ENCODE measurements around the gene SLC22A14. TPM values are rescaled to one million over a fixed set of nuclear protein-coding genes. Genes with fewer than 3 reads are reported as not detected.

SLC22A14 gene
- total RNA-seq, 1 experiment from 2014 or later = not detected

DNA sequence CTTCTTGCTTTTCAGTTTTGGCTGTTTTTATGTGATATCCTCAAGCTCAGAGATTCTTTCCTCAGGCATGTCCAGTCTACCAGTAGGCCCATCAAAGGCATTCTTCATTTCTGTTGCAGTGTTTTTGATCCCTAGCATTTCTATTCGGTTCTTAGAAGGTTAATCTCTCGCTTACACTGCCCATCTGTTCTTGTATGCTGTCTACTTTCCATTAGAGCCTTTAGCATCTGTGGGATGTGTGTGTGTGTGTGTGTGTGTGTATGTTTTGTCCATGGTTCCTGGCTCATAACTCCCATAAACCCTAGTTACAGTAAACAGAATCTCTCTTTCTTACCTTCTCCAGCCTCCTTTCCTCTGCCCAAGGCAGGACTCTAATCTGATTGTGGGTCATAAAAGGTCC is 21.6 kb upstream of the SLC22A14 start:
- Histone ChIP-seq H4K91ac (ENCODE audit: insufficient read length, low read depth, low read length) (no peak overlapping the region), H2BK20ac (ENCODE audit: low read depth, low read length, poor library complexity, severe bottlenecking) (no peak overlapping the region), H3K79me2 (ENCODE audit: insufficient read depth, low read length) (no peaks in the 10 kb centered on the region), H2AFZ (ENCODE audit: low read length) (no peak overlapping the region), H4K5ac (ENCODE audit: insufficient read length, low read depth, low read length) (no peak overlapping the region), H3K14ac (ENCODE audit: insufficient read depth, low read length) (no peak overlapping the region), H3K9ac (ENCODE audit: extremely low read depth, insufficient read length, low read length) (no peak overlapping the region), H3K9me3 (ENCODE audit: control insufficient read depth, low read depth, low read length) (no peaks in the 10 kb centered on the region), H2BK12ac (ENCODE audit: insufficient read length, low read depth, low read length) (no peak overlapping the region), H3K27me3 (ENCODE audit: insufficient read depth, low read length) (no peaks in the 10 kb centered on the region), H3K18ac (ENCODE audit: insufficient read length, low read depth, low read length) (no peak overlapping the region), H2BK120ac (ENCODE audit: low read depth, low read length, poor library complexity, severe bottlenecking) (no peak overlapping the region), H2BK15ac (ENCODE audit: low read depth, low read length) (no peak overlapping the region), H3K56ac (ENCODE audit: insufficient read length, low read depth, low read length) (no peak overlapping the region), H3K27ac (ENCODE audit: insufficient read length, low read depth, low read length) (no peak overlapping the region), H3K23me2 (ENCODE audit: insufficient read length, low read depth, low read length, poor library complexity, severe bottlenecking) (no peaks in the 10 kb centered on the region), H4K8ac (replicated peaks; ENCODE audit: insufficient read length, low read depth, low read length) (no peak overlapping the region), H3T11ph (ENCODE audit: low read length) (no peak overlapping the region), H3K4me2 (ENCODE audit: insufficient read depth, insufficient read length, low read length) (no peak overlapping the region), H2AK5ac (ENCODE audit: insufficient read length, low read length) (no peak overlapping the region), H3K23ac (ENCODE audit: insufficient read length, low read depth, low read length) (no peak overlapping the region), H4K20me1 (ENCODE audit: control insufficient read depth, insufficient read depth, insufficient read length) (peaks cover 3% of the 10 kb centered on the region), H2BK5ac (ENCODE audit: insufficient read length, low read length) (no peak overlapping the region), H3K4me1 (ENCODE audit: insufficient read depth, low read length) (no peaks in the 10 kb centered on the region; the same call in 1 of the 2 replicates), H3K79me1 (ENCODE audit: insufficient read depth, low read depth, low read length, poor library complexity, severe bottlenecking) (no peaks in the 10 kb centered on the region), H3K4ac (ENCODE audit: low read depth, low read length) (no peak overlapping the region)
- DNase-seq = no peak
- Mint-ChIP-seq H3K9me3 (no peaks in the 10 kb centered on the region), H3K27me3 (ENCODE audit: low read depth) (no peaks in the 10 kb centered on the region), H3K36me3 (ENCODE audit: insufficient read depth in 1 of 3, low read depth in 3 of 3) (no peaks in the 10 kb centered on the region), H3K27ac (no peak overlapping the region; a peak in 1 of 7 replicates), H3K4me1 (peaks cover 8 to 16% of the 10 kb centered on the region in 2 experiments), H3K4me3 (no peak overlapping the region)
- no CpG with 5 or more reads among the region's 2 CpGs for WGBS (ENCODE audit: extremely low coverage, insufficient read length, low lambda C conversion rate)
- TF ChIP-seq, protein P1, sequence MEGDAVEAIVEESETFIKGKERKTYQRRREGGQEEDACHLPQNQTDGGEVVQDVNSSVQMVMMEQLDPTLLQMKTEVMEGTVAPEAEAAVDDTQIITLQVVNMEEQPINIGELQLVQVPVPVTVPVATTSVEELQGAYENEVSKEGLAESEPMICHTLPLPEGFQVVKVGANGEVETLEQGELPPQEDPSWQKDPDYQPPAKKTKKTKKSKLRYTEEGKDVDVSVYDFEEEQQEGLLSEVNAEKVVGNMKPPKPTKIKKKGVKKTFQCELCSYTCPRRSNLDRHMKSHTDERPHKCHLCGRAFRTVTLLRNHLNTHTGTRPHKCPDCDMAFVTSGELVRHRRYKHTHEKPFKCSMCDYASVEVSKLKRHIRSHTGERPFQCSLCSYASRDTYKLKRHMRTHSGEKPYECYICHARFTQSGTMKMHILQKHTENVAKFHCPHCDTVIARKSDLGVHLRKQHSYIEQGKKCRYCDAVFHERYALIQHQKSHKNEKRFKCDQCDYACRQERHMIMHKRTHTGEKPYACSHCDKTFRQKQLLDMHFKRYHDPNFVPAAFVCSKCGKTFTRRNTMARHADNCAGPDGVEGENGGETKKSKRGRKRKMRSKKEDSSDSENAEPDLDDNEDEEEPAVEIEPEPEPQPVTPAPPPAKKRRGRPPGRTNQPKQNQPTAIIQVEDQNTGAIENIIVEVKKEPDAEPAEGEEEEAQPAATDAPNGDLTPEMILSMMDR (conservative IDR thresholded peaks at IDR 0.05) = no peak

All from H9 (cell line).